Stomach (tissue), 4 donors: ENCODE measurements around the gene RNF121.

Source experiments
- EP300 ChIP-seq: sonication (generic); formaldehyde crosslinking; IDR thresholded peaks from one replicate; pipeline ENCODE4 v1.6.1; 2017; ENCODE audit warnings: antibody characterized with exemption
- POLR2A ChIP-seq, 4 donors: fragments of 450-650 bp; IDR thresholded peaks; one replicate each; pipeline ENCODE4 v1.6.1; 2016; ENCODE audit warnings: antibody characterized with exemption in 4 of 4, control low read depth in 2 of 4, mild to moderate bottlenecking in 1 of 4, moderate library complexity in 1 of 4
- POLR2AphosphoS5 ChIP-seq, 3 donors: sonication (generic); formaldehyde crosslinking; IDR thresholded peaks; one replicate each; pipeline ENCODE4 v1.6.1; 2016; ENCODE audit warnings: antibody characterized with exemption in 3 of 3
- TF ChIP-seq, protein P1 (sequence below), 7 experiments: fragments of 450-650 bp in 4 of 7; fragments of 200-600 bp in 3 of 7; sonication (generic) in 3 of 7; IDR thresholded peaks; one replicate each; pipeline ENCODE4 v1.5.1; 2016 to 2019; ENCODE audit warnings: antibody characterized with exemption in 7 of 7, control low read depth in 2 of 7, mild to moderate bottlenecking in 1 of 7

DNA sequence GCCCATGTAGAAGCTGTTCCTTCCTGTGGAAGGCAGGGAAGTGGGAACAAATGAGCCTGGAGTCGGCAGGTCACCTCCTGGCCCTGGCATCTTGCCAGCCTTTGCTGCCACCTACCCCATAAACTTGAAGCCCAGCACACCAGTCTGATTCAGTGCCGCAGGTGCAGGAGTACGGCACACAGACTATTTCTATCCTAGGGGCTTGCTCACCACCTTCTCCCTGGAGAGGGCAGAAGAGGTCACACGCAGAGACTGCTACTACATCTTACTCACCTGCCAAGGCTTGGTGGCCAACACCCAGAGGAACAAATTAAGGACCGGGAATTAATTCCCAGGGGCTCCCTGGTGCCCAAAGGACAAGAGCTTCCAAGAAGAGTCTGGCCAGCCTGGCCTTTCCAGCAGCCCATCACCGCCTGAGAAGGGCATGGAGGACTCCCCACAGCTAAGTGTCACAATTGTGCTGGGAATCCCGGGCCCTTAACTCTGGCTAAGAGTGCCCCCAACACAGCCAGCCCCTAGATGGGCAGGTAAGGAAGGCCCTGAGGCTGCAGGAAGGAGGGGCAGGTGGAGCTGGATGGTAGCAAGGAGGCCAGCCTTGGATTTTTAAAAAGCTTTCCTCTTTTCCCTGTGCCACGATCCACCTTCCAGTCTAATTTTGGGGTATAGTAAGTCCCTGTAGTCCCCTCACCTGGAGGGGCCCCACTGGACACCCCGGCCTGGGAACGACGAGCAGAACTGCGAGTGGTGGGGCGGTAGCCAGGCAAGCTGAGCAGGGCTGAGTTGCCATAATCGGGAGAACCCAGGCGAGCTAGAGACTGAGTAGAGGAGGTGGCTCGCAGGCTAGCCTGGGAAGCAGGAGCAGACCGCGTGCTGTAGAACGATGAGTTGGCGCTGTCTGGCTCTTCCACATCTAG is 76.8 kb downstream of the RNF121 start:
- TF ChIP-seq, protein P1, sequence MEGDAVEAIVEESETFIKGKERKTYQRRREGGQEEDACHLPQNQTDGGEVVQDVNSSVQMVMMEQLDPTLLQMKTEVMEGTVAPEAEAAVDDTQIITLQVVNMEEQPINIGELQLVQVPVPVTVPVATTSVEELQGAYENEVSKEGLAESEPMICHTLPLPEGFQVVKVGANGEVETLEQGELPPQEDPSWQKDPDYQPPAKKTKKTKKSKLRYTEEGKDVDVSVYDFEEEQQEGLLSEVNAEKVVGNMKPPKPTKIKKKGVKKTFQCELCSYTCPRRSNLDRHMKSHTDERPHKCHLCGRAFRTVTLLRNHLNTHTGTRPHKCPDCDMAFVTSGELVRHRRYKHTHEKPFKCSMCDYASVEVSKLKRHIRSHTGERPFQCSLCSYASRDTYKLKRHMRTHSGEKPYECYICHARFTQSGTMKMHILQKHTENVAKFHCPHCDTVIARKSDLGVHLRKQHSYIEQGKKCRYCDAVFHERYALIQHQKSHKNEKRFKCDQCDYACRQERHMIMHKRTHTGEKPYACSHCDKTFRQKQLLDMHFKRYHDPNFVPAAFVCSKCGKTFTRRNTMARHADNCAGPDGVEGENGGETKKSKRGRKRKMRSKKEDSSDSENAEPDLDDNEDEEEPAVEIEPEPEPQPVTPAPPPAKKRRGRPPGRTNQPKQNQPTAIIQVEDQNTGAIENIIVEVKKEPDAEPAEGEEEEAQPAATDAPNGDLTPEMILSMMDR (IDR thresholded peaks at IDR 0.05), result no peak
- TF ChIP-seq POLR2A (IDR thresholded peaks at IDR 0.05), result no peak
- no peak for TF ChIP-seq POLR2AphosphoS5 (IDR thresholded peaks at IDR 0.05)
- no peak for TF ChIP-seq EP300
